GM21515 (cell line): ENCODE results near the gene GBE1.
"Not testable (repeated sequence)": the region's sequence is repeated elsewhere in the genome, so short reads cannot be mapped to it uniquely, and the experiment has no call there.

Experiments used
- ATAC-seq: cut with Tn5 transposase; IDR thresholded peaks from one replicate; pipeline ENCODE4 v1.9.1; 2021; ENCODE audit not compliant: unreplicated experiment

GBE1 gene

DNA sequence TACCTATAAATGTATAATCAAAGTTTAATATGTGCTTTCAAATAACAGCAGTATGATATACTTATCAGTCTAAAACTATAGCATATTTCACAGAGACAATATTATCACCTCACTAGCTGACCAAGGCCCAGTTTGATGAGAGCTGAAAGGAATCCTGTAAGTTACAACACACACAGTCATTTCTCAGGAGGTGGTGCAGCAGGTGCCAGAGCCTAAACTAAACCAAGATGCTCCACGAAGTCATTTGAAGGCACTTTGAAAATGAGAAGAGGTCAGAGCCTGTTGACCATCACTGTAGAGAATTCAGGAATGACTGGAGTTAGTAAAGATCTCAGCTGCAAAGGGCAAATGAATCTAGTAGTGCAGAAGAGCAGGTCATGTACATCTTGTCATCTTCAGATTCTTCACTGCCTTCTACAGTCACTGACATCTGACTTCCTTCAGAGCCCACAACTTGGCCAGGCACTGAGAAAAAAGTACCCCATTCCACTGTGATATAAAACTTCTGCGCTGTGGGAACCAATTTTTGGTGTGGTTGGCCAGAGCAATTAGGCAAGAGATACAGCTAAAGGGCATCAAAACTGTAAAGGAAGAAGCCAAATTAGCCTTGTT is 7.9 kb downstream of the GBE1 start:
- no peak for ATAC-seq

DNA sequence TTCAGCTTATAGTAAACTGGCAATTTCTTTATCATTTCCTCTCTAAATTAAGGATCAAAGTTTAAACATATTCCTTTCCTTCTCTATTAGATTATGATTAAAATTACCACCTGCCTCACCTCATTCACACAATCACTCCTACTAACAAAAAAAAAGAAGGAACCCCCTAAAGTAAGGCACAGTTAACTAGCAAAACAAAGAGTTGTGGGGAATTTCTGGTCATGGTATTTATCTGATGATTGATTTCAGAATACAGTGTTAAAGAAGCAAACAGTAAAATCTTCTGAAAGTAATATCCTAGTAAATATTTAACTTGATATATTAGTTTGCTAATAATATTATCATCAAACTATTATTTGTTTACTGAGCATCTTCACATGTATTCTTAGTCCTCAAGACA is 8.8 kb downstream of the GBE1 start:
- ATAC-seq, result no peak

DNA sequence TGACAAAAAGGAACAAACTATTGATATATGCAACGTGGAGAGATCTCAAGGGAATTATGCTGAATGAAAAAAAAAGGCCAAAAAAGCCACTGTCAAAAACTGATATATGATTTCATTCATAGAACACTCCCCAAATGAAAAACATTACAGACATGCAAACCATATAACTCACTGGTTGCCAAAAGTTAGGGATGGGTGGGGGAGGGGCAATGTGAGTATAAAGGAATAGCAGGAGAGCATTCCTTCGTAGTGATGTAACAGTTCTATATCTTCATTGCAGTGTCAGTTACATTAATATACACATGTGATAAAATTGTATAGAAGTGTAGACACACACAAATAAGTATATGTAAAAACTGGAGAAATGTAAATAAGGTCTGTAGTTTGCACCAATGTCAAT is 12.2 kb downstream of the GBE1 start:
- no peak for ATAC-seq

DNA sequence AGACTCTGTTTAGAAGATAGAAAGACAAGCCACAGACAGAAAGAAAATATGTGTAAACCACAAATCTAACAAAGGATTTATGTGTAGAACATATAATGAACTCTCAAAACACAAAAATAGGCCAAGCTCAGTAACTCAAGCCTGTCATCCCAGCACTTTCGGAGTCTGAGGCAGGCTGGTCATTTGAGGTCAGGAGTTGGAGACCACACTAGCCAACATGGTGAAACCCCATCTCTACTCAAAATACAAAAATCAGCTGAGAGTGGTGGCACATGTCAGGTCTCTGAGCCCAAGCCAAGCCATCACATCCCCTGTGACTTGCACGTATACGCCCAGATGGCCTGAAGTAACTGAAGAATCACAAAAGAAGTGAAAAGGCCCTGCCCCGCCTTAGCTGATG is 14.2 kb downstream of the GBE1 start:
- not testable (repeated sequence) for ATAC-seq

DNA sequence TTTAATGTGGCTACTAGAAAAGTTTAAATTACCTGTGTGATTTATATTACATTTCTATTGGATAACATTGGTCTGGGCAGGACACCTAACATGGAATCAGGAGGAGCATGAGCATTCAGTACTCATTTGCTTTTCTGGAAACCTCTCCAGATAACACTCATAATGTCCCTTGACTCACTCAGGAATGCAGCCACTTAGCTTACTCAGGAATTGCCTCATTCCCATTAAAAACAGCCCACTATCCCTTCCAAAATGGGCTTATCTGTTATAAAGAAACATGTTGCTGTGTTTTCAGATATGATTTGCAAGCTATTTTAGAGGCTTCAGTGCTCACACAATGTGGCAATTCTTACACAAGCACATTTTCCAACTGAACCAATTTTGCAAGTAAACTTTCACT is 17.1 kb downstream of the GBE1 start:
- ATAC-seq, result no peak

DNA sequence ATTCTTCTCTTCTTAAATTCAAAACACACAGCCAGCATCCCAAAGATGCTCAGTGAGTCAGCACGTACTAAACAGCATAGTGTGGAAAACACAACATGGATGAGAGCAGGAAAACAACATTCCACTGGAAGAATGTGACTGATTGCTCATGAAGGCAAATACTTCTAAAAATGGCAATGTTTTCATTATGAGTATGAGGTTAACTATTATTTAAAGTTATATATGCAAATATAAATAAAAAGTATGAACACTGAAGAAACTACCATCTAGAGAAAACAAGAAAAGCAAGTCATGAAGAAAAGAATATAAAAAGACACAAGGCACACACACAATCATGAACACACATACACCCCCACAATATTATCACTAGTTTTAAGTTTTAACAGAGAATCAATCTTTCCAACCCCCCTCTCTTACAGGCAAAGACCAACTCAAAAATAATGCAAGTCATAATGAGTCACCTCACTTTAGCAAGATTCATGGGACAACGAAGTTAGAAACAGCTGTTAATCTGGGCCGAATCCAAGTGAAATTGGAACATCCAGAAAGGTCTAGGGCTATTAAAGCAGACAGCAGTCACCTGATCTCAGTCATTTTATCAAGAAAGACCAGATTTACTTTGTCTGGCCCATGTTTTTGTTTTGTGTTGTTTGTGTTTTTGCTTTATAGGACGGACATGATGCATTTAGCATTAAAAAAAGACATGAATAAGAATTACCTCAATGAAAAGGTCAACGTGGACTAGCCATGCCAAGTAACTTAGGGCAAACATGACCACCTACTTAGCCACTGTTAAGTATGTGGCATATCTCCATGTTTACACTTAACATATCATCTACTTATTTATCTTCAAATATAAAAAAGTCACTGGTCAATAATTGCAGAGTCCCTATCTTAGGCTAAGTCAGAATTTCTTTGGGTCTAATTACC is 18.1 kb downstream of the GBE1 start:
- ATAC-seq, result no peak

DNA sequence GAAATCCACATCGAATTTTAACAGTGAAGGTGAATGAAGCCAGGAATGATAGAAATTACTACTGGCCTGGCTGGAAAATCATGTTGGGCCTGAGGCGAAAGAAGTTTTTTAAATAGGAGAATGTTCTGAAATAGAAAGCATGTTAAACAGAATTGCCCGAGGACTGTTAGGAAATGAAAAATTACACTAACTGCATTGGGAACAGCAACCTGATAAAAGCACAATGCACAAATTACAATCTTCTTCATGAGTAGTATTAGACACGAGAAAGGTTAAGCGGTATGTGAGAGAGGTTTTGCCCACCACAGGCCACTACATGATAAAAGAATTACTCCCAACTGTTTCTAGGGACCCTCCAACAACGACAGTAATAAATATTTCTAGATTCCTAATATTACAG is 18.9 kb downstream of the GBE1 start:
- ATAC-seq, result no peak

DNA sequence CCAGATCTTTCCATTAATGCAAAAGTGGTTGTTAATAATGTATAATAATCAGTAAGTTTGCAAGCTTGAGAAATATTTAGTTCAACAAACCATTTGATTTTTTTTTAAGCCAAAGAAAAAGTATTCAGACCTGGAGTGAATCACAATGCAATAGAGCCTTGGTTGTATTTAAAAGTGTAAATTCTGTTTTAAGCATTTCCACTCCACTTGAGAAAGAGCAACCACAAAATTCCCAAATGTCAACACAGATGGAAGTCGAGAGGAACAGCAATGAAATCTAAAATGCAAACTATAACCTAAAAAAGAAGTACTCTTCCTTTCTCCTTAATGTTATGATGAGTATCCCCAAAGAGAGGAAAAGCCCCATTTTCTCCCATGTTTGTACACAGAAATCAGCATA is 20.2 kb downstream of the GBE1 start:
- ATAC-seq, result no peak

DNA sequence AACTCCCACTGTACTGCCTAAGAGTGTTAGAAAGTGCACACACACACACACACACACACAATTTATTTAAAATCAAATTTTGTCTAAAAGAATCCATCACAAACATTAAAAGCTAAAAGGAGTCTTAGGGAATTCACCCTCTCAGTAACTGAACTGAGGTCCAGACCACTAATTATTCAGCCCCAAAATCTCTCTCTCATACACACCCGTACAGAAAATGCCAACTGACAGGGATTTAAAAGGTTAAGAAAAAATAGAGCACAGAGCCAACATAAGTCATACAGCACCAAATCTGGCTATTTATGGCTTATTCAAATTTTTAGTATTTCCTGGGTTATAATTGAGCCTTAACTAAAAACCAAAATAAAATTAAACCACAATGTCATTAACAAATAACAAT is 20.7 kb downstream of the GBE1 start:
- no peak for ATAC-seq

DNA sequence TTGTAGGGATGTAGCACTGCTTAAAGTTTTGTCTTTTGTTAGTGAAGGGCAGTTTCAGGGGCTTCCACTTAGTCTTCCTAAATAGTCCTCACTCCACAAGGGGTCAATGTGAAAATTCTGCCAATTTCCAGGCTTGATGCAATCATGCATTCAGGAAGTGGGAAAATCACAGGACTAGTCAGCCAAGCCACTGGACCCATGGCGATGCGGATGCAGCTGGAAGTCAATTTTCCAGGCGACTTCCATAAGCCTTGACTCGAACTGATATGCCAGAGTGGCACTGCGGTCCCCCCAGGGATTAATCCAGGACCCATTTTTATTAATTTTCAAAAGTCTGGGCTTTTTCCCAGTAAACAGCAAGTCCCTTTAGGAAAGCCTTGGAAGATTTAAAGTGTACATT is 26.1 kb downstream of the GBE1 start:
- ATAC-seq, result no peak

DNA sequence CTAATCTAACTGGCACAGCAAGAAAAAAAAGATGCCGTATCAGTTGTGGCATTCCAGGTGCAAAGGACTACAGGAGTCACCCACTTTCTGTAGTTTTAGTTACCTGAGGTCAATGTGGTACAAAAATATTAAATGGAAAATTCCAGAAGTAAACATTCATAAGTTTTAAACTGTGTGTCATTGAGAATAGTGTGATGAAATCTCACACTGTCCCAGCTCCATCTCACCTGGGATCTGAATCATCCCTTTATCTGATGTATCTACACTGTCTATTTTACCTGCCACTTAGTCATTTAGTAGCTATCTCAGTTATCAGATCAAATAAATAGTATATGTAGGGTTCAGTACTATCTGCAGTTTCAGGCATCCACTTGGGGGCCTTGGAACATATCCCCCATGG is 26.7 kb downstream of the GBE1 start:
- no peak for ATAC-seq

DNA sequence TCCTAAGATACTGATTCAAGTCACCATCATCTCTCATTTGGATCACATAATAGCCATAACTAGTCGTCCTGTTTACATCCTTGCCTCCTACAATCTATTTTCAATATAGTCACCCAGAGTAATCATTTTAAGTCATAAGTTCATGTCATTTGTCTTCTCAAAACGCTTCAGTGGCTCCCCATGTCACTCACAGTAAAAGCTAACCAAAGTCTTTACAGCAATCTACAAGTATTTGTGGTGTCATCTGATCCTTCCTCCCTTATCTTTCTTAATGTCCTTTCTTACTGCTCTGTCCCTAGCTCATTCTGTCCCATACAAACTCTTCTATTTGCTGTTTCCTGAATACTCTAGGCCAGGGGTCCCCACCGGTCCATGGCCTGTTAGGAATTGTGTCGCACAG is 28.8 kb downstream of the GBE1 start:
- ATAC-seq, result no peak

DNA sequence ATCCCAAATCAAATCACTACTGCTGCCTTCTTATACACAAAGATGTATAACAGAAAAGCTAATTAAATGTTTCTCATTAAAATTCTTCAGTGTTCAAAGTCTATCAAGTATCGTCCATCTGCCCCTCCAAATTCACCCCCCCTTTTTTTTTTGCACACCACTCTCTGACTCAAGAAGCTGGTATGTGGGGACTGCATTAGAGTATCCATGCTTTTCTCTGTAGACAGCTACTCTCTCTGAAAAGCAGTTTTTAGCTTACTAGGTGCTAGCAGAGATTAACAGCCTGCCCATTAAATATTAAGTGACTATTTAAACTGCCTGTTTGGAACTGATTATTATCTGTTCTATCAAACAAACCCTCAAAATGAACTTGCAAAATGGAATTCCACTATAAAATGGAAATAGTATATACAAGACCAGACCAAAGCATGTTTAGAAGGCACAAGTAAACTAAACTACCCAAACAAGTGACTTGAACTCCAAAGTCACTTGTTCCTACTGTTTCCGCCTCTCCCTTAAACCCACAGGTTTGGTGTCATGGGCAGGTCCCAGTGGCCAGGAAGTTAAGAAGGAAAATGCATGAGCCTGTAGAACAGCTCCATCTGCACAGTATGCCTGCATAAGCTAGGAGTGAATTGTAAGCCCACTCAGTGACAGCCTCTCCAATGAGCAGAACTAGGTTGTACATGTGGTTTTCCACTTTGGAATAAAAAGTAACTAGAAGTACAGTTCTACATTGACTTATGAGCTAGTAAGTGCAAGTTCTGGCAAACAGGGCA is 32.5 kb downstream of the GBE1 start:
- ATAC-seq, result no peak

DNA sequence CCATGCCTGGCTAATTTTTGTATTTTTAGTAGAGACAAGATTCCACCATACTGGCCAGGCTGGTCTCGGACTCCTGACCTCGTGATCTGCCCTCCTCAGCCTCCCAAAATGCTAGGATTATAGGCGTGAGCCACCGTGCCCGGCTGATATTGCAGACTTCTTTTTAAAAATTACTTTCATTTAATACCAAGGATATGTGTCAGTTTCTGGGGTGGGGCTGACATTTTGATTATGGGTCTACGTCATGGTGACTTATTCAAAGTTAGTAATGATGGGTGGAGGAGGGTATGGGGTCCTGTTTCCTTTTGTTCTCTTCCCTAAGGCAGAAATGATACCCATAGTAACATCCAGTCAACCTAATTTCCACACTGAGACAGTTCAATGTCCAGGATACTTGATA is 34.7 kb downstream of the GBE1 start:
- no peak for ATAC-seq

DNA sequence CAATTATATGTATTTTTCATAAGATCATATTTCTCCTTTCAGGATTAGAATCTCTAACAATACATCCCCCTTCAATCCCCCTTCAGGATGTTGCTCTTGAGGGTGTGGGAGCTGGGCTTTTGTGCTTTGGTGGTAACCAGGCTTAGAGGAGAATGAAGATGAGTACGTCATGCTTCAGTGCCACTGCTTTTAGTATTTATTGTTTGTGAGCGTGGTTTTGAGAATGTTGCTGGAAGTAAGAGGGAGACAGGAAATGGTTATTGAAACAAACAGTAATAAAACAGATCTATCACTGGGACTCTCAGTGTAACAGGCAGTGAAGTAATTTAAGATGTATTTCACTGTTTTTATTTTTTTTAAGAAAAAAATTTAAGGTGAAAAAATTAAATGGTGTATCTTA is 35.3 kb downstream of the GBE1 start:
- no peak for ATAC-seq

DNA sequence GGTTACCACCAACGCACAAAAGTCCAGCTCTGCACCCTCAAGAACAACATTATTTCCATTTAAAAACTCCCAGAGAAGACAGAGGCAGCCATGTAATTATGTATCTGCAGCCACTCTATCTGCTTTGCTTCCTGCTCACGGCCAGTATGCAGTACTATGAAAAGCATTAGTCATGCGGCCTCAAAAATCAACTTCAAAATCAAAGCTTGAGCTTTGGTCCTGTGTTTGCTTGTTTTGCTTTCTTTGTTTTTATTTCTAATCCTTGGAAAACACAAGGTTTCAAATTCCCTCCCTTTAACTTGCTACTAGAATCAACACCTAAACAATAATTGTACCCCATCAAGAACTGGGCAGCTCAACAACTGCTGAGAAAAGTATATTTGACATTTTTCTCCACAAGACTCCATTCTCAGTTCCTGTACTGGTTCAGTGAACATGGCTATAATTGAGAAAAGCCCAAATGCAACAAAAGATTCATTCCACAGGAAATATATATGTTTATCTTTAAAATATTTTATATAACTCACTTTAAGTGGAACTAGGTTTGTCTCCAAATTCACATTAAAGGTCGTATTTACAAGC is 37.6 kb downstream of the GBE1 start:
- ATAC-seq, result no peak

DNA sequence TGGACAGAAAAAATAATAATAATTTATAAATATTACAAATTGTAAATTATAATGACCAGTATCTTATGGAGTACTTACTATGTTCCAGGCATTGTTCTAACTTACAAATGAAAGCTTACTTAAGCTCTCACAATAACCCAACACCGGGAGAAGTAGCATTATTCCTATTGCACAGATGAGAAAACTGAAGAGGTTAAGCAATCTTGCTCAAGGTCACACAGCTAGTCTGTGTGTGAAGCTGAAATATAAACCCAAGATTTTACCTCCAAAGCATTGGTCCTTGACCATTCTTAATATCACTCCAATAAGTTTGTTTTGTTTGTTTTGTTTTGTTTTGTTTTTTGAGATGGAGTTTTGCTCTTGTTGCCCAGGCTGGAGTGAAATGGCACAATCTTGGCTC is 43.1 kb downstream of the GBE1 start:
- ATAC-seq, result no peak

DNA sequence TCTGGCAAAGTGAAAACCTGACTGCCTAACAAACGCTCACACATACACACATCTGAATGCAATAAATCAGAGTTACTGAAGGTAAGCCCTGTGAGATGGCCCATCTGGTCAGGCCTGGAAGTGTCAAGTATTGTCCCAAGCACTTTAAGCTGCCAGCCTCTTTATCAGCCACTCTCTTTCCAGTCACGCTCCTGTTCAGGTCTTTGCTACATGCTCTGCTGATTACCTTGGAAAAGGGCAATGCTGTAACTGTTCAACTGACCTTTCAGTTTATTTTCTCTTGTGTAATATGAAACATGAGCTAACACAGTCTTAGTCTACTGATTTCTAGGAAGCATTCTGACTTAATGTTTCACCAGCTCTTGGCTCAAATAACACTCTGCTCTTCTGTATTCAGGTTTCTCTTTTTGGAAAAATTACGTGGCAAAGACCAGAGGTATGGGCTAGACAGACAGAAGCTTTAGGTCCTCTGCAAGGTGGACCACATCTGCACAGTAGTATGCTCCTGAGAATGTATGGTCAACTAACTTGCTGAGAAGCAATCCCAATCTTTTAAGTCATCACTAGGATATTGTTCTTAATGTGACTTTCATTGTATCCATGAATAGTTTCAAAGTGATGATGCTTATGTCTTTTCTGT is 44.5 kb downstream of the GBE1 start:
- ATAC-seq, result no peak

DNA sequence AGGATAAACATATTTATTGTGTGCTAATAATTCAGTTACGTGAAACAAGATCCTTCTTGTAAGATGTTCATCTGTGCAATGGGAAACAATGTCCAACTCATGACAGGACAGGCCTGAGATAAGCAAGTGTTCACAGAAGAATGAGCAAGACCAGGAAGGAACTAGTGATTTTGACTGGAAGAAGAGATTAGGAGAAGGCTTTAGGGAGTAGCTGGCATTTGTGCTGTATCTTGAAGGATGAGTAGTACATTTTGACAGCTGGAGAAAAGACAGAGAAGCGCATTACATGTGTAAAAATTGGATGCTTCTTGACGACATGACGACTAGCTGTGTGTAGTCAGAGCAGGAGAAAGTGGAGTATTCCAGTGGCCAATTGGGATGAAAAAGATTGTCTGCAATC is 48.4 kb downstream of the GBE1 start:
- ATAC-seq, result no peak

DNA sequence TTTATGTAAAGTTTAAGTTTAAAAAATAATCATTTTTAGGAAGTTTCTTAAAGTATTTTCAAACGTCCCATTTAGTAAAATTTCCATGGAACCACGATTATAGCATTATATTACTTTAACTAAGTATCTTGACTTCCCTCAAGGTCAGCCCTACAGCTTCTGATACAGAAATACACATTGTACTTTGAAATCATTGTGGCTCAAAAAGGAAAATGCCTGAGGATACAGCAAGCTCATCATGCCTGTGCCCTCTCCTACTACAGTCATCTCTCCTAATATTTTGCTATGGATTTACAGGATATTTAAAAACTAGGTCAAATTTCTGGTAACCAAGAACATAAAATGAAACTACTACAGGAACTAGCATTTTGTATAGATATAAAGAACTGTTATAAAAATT is 51.8 kb downstream of the GBE1 start:
- no peak for ATAC-seq

DNA sequence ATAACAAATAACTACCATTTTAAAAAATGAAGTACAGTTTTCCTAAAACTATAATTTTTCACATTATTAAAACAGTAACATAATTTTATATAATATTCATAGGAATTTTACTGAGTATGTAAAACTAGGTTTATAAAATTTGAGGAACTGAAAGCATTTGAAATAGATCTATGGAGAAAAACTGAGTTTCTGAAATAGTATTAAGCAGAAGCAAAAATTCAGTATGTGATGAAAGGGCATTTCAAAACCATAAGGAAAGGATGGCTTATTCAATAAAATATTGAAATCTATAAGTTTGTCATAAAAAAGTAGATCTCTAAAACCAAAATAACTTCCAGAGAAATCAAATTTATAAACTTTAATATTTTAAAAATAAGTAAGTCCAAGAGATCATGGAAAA is 53.4 kb downstream of the GBE1 start:
- ATAC-seq, result no peak
